HEK293T (cell line): Measurements from ENCODE around the gene TLK1.

ENCODE experiments used
- ARNT ChIP-seq: fragments of 450-650 bp; IDR thresholded peaks from 2 replicates; pipeline ENCODE4 v1.6.1; 2017; ENCODE audit warnings: mild to moderate bottlenecking
- BHLHE40 ChIP-seq: fragments of 450-650 bp; IDR thresholded peaks from 2 replicates; pipeline ENCODE4 v1.6.1; 2016; ENCODE audit warnings: mild to moderate bottlenecking, moderate library complexity, borderline replicate concordance
- CTBP1 ChIP-seq: fragments of 450-650 bp; IDR thresholded peaks from 2 replicates; pipeline ENCODE4 v1.6.1; 2016; ENCODE audit warnings: borderline replicate concordance
- FOXA1 ChIP-seq: fragments of 450-650 bp; IDR thresholded peaks from 2 replicates; pipeline ENCODE4 v1.6.1; 2016; ENCODE audit warnings: mild to moderate bottlenecking
- FOXK2 ChIP-seq: fragments of 450-650 bp; IDR thresholded peaks from 2 replicates; pipeline ENCODE4 v1.6.1; 2016; ENCODE audit warnings: mild to moderate bottlenecking
- FOXM1 ChIP-seq: fragments of 450-650 bp; IDR thresholded peaks from 2 replicates; pipeline ENCODE4 v1.6.1; 2017; ENCODE audit warnings: mild to moderate bottlenecking, borderline replicate concordance
- HDGF ChIP-seq: fragments of 450-650 bp; IDR thresholded peaks from 2 replicates; pipeline ENCODE4 v1.6.1; 2017; ENCODE audit warnings: antibody characterized with exemption, borderline replicate concordance
- SP1 ChIP-seq: fragments of 450-650 bp; IDR thresholded peaks from 2 replicates; pipeline ENCODE4 v1.6.1; 2017
- SUZ12 ChIP-seq: fragments of 450-650 bp; IDR thresholded peaks from 2 replicates; pipeline ENCODE4 v1.6.1; 2016; ENCODE audit warnings: mild to moderate bottlenecking

GRCh38 chr2:171042253-171042969, 118.3 kb downstream of the TLK1 start:
- TF ChIP-seq HDGF: no peak
- TF ChIP-seq ARNT: no peak
- TF ChIP-seq FOXK2: no peak
- TF ChIP-seq SP1: no peak
- TF ChIP-seq BHLHE40: no peak
- TF ChIP-seq FOXA1: no peak
- no peak for TF ChIP-seq CTBP1
- no peak for TF ChIP-seq SUZ12
- TF ChIP-seq FOXM1: no peak
